Endothelial cell of umbilical vein (primary cell): ENCODE results near the gene BACH2. TPM values are rescaled to one million over a fixed set of nuclear protein-coding genes. Genes with fewer than 3 reads are reported as not detected.

Source experiments
- BruUV-seq: library from RNA; stranded (reverse); fragments of 400-500 nt; replicated peaks from 2 replicates; lab custom pipeline; 2021; lab: Mats Ljungman, UMichigan
- CTCF ChIA-PET: fragments of 300-600, 350-600 bp; sonication (Branson Sonifier 250); formaldehyde crosslinking; loops from one replicate; lab custom pipeline; 2021; ENCODE audit warnings: antibody characterized with exemption, inconsistent platforms; lab: Charles Lee
- POLR2A ChIA-PET: fragments of 300-600, 350-600 bp; sonication (Branson Sonifier 250); formaldehyde crosslinking; loops from one replicate; lab custom pipeline; 2021; ENCODE audit warnings: antibody characterized with exemption, inconsistent platforms; lab: Charles Lee
- DNase-seq: peaks from one replicate; pipeline ENCODE4 v3.0.0-alpha.2; 2011; ENCODE audit warnings: low read depth, low spot score
- FAIRE-seq: peaks from 2 replicates; lab custom pipeline; 2011; peaks lifted over from hg19 to GRCh38; lab: Jason Lieb, UNC
- H2AFZ ChIP-seq: 2 replicates; pipeline ENCODE4 v1.6.0; 2012; ENCODE audit warnings: low read depth, low read length, control low read depth, inconsistent platforms
- H3K27ac ChIP-seq: 2 replicates; pipeline ENCODE4 v1.5.1; 2011; ENCODE audit warnings: low read depth, mild to moderate bottlenecking, control low read depth, low read length, moderate library complexity; ENCODE audit not compliant: insufficient read depth
- H3K27me3 ChIP-seq, 2 experiments: 2 replicates each; pipeline versions ENCODE4 v1.6.0 to v1.6.1; 2011; ENCODE audit warnings: low read length in 2 of 2, mixed read lengths in 1 of 2; ENCODE audit not compliant: control insufficient read depth in 2 of 2, insufficient read depth in 2 of 2
- H3K36me3 ChIP-seq, 2 experiments: 2 replicates in 1 of 2; 3 replicates in 1 of 2; pipeline ENCODE4 v1.5.1; 2011; ENCODE audit warnings: low read length in 2 of 2, mild to moderate bottlenecking in 1 of 2, moderate library complexity in 1 of 2; ENCODE audit not compliant: control insufficient read depth in 2 of 2, insufficient read depth in 2 of 2; ENCODE audit errors: extremely low read depth in 1 of 2
- H3K4me1 ChIP-seq: 3 replicates; pipeline ENCODE4 v1.5.1; 2011; ENCODE audit warnings: mild to moderate bottlenecking, low read length; ENCODE audit not compliant: control insufficient read depth, insufficient read depth; ENCODE audit errors: extremely low read depth
- H3K4me2 ChIP-seq: 2 replicates; pipeline ENCODE4 v1.6.1; 2011; ENCODE audit warnings: low read length, control low read depth, mixed read lengths; ENCODE audit not compliant: insufficient read depth
- H3K4me3 ChIP-seq, 3 experiments: fragments of 200-600 bp in 1 of 3; sonication (generic), shearing (Covaris generic) in 1 of 3; replicated peaks in 1 of 3; 2 replicates each; pipeline ENCODE4 v1.5.1; 2011 to 2016; ENCODE audit warnings: control low read depth in 3 of 3, low read length in 3 of 3, mild to moderate bottlenecking in 2 of 3, inconsistent platforms in 1 of 3, low read depth in 1 of 3, moderate library complexity in 1 of 3; ENCODE audit not compliant: insufficient read depth in 1 of 3
- H3K79me2 ChIP-seq: 2 replicates; pipeline ENCODE4 v1.6.0; 2012; ENCODE audit warnings: low read length, inconsistent platforms; ENCODE audit not compliant: control insufficient read depth, insufficient read depth
- H3K9ac ChIP-seq: replicated peaks from 2 replicates; pipeline ENCODE3; 2011; ENCODE audit warnings: low read length, control low read depth; ENCODE audit not compliant: insufficient read depth; ENCODE audit errors: extremely low read depth
- H3K9me1 ChIP-seq: replicated peaks from 3 replicates; pipeline ENCODE4 v1.6.0; 2011; ENCODE audit warnings: mild to moderate bottlenecking, low read length; ENCODE audit not compliant: control insufficient read depth, insufficient read depth; ENCODE audit errors: extremely low read depth
- H3K9me3 ChIP-seq: replicated peaks from 2 replicates; pipeline ENCODE4 v1.5.1; 2012; ENCODE audit warnings: low read length, inconsistent platforms; ENCODE audit not compliant: control insufficient read depth, insufficient read depth
- H4K20me1 ChIP-seq: replicated peaks from 2 replicates; pipeline ENCODE3; 2011; ENCODE audit warnings: mild to moderate bottlenecking, low read length; ENCODE audit not compliant: control insufficient read depth, insufficient read depth; ENCODE audit errors: extremely low read depth
- FOS ChIP-seq: IDR thresholded peaks from 2 replicates; pipeline ENCODE4 v1.6.1; 2011; ENCODE audit warnings: mild to moderate bottlenecking, low read length, moderate library complexity, borderline replicate concordance; ENCODE audit not compliant: insufficient read depth
- GATA2 ChIP-seq: IDR thresholded peaks from 2 replicates; pipeline ENCODE4 v1.7.0; 2011; ENCODE audit warnings: low read depth, mild to moderate bottlenecking, moderate library complexity, mixed read lengths, low read length; ENCODE audit not compliant: insufficient read length, insufficient read depth
- JUN ChIP-seq: IDR thresholded peaks from 2 replicates; pipeline ENCODE4 v1.6.1; 2011; ENCODE audit warnings: borderline replicate concordance, low read depth; ENCODE audit not compliant: insufficient read length, insufficient read depth
- MYC ChIP-seq: IDR thresholded peaks from one replicate; pipeline ENCODE4 v1.6.1; 2011; ENCODE audit warnings: mild to moderate bottlenecking, low read depth, low read length
- POLR2A ChIP-seq: IDR thresholded peaks from 2 replicates; pipeline ENCODE4 v1.6.1; 2012; ENCODE audit warnings: low read depth, mild to moderate bottlenecking, control low read depth, low read length
- POLR2AphosphoS5 ChIP-seq: IDR thresholded peaks from 2 replicates; pipeline ENCODE4 v1.6.1; 2012; ENCODE audit warnings: low read depth, mild to moderate bottlenecking, control low read depth, low read length, moderate library complexity; ENCODE audit not compliant: insufficient read depth
- dilution Hi-C: fragments of 300-500 bp; cut with MboI; formaldehyde crosslinking; loops from one replicate; pipeline ENCODE4 v1.15.0; 2019; ENCODE audit warnings: low sequenced_read_pairs; ENCODE audit not compliant: extremely low pct_ligation_motif_present
- intact Hi-C: fragments of 100-400 bp; cut with micrococcal nuclease; formaldehyde crosslinking; loops from one replicate; pipeline ENCODE4 v1.10.0; 2022
- polyA plus RNA-seq, 4 experiments: library from polyadenylated mRNA; depleted of rRNA in 3 of 4; stranded (reverse) in 3 of 4; unstranded in 1 of 4; fragments of >200 nt; gene quantifications; 2 replicates each; pipeline versions ENCODE4 v1.2.1 to v1.2.3, GENCODE V29; 2011 to 2012; ENCODE audit warnings: missing spikeins in 1 of 4
- total RNA-seq: library from RNA; stranded (reverse); gene quantifications from 2 replicates; pipeline ENCODE4 v1.2.3, GENCODE V29; 2021

BACH2 gene
- total and polyA plus RNA-seq, 2 donors (not counting 3 experiments of a cell fraction or from before 2014, with no cell fraction given), result 1.7 to 5.6 TPM

DNA sequence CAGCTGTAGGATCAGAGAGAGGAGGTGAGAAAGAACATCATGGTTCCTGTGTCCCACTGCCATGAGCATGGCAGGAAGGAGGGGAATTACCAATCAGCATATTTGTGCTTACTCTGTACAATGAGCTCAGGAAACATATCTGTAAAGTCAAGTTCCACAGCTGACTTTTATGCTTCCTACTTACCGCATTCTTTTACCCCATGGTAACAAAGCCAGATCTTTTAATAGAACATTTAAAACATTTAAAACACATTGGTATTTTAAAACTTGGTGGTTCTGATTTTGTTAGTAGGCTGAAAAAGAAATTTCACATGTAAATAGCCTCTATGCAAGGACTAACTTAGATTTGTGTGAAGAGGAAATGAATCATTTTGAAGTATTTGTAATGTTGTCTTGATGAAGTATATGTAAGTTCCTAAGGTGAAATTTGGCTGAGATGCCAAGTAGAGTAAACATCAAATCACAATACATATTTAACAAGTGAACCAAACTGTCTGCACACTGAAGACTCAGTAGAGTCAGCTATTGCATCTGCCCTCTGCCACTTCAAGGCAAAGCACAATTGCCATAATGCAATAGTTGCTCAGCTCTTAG, 287.6 kb downstream of the BACH2 start:
- dilution Hi-C loops, result no loop called here
- H4K20me1 ChIP-seq, result no peaks in the 10 kb centered on the region
- CTCF ChIA-PET, result interaction anchor here (0.6 to 1.8 kb wide), 4 partner anchors 69 to 470 kb away, joined by 3 to 6 read pairs (median 4); no protein-coding TSS in a partner anchor
- no peaks in the 10 kb centered on the region for H3K36me3 ChIP-seq
- peak overlapping the region; percentile 48 for H3K9ac ChIP-seq
- H3K4me2 ChIP-seq, result peak overlapping the region; percentile 52
- intact Hi-C loops, result loop anchor here (1.0 to 5.0 kb wide), 6 partner anchors 36 to 483 kb away; partner anchors contain the start of gene BACH2
- peaks cover 16% of the 10 kb centered on the region for H3K4me1 ChIP-seq
- TF ChIP-seq POLR2A (no peak), MYC (no peak), POLR2AphosphoS5 (peak; percentile 56), GATA2 (peak; percentile 15), JUN (peak; percentile 44), FOS (peak; percentile 57)
- TSS peak; percentile 62 for BruUV-seq
- no peaks in the 10 kb centered on the region for H3K9me3 ChIP-seq
- peak overlapping the region; percentile 8 for H2AFZ ChIP-seq
- H3K4me3 ChIP-seq, result peak overlapping the region in 1 of 3 experiments; percentile 9
- no peaks in the 10 kb centered on the region for H3K27me3 ChIP-seq
- DNase-seq (peak; percentile 86), FAIRE-seq (peak; percentile 91)
- H3K9me1 ChIP-seq, result no peaks in the 10 kb centered on the region
- peak overlapping the region; percentile 85 for H3K27ac ChIP-seq
- no peaks in the 10 kb centered on the region for H3K79me2 ChIP-seq
- POLR2A ChIA-PET, result no interaction called here

DNA sequence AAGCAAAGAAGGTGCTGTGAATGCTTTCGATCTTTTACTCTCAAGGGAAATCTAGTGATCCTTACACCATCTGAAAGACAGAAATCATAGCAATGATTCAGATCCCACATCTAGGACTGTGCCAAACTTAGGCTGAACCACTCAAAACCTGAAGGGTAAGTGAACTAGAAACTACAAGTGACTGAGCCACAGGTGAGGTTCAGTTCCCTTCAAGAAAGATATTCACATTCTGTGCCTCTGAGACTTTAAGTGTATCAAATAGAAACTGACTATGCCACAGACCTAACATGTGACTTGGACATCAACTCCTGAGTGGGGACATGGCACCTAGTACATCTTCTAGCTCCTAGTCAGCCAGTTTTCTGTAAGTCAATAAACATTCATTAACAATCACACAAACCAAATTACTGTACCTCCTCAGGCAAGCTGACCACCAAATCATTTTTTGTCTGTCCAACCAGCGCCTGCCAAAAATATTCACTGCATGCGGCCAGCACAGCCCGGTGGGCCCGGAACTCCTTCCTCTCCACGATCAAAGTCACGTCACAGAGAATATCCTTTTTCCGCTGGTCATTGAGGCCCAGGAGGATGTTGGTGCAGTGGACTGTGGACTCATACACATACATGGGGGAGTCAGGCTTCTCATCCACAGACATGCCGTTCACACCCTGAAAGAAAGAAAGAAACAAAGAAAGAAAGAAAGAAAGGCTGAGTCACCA, 288.3 kb downstream of the BACH2 start:
- DNase-seq (no peak), FAIRE-seq (no peak)
- BruUV-seq, result TSS peak; percentile 83
- H3K9ac ChIP-seq, result peak overlapping the region; percentile 48
- peak overlapping the region; percentile 8 for H2AFZ ChIP-seq
- dilution Hi-C loops (no loop called here), intact Hi-C loops (loop anchor here (2.0 to 5.0 kb wide), 2 partner anchors 36 to 484 kb away; no protein-coding TSS in a partner anchor)
- peak overlapping the region; percentile 85 for H3K27ac ChIP-seq
- TF ChIP-seq JUN (peak; percentile 45), MYC (no peak)
- no peaks in the 10 kb centered on the region for H3K36me3 ChIP-seq
- no peaks in the 10 kb centered on the region for H3K9me1 ChIP-seq
- ChIA-PET POLR2A (no interaction called here), CTCF (interaction anchor here (1.5 to 1.8 kb wide), 3 partner anchors 68 to 471 kb away, joined by 4 to 6 read pairs (median 4); no protein-coding TSS in a partner anchor)
- no peaks in the 10 kb centered on the region for H4K20me1 ChIP-seq
- H3K27me3 ChIP-seq, result no peaks in the 10 kb centered on the region
- peak overlapping the region; percentile 52 for H3K4me2 ChIP-seq
- H3K79me2 ChIP-seq, result no peaks in the 10 kb centered on the region
- H3K9me3 ChIP-seq, result no peaks in the 10 kb centered on the region
- peak overlapping the region in 1 of 3 experiments; percentile 1 for H3K4me3 ChIP-seq
- H3K4me1 ChIP-seq, result peaks cover 16% of the 10 kb centered on the region
